IPS-18c (cell line): ENCODE data around the gene CEP131.

Source experiments
- H3K4me3 ChIP-seq: 2 replicates; pipeline ENCODE4 v1.7.0; 2013; ENCODE audit warnings: low read depth, mild to moderate bottlenecking, low read length, moderate library complexity; ENCODE audit not compliant: insufficient read depth
- H3K9me3 ChIP-seq: one replicate; pipeline ENCODE4 v1.6.1; 2013; ENCODE audit warnings: mild to moderate bottlenecking, low read length, moderate library complexity; ENCODE audit not compliant: control insufficient read depth, insufficient read depth

CEP131 gene

GRCh38 chr17:81217491-81217890 is 5.3 kb downstream of the CEP131 start:
- H3K4me3 ChIP-seq, result no peak overlapping the region

GRCh38 chr17:81213978-81214377 is 8.8 kb downstream of the CEP131 start:
- Histone ChIP-seq H3K4me3 (no peak overlapping the region), H3K9me3 (no peaks in the 10 kb centered on the region)

More at GRCh38 chr17:81217491-81217890, 5.3 kb downstream of the CEP131 start:
- H3K9me3 ChIP-seq, result no peaks in the 10 kb centered on the region

GRCh38 chr17:81212365-81212764 is 10.4 kb downstream of the CEP131 start:
- no peak overlapping the region for H3K4me3 ChIP-seq

GRCh38 chr17:81210868-81211267 is 11.9 kb downstream of the CEP131 start:
- Histone ChIP-seq H3K4me3 (no peak overlapping the region), H3K9me3 (no peaks in the 10 kb centered on the region)

More at GRCh38 chr17:81212365-81212764, 10.4 kb downstream of the CEP131 start:
- no peaks in the 10 kb centered on the region for H3K9me3 ChIP-seq

GRCh38 chr17:81210466-81210865 is 12.3 kb downstream of the CEP131 start:
- Histone ChIP-seq H3K9me3 (no peaks in the 10 kb centered on the region), H3K4me3 (no peak overlapping the region)

GRCh38 chr17:81209141-81209540 is 13.6 kb downstream of the CEP131 start:
- H3K9me3 ChIP-seq, result no peaks in the 10 kb centered on the region
- no peak overlapping the region for H3K4me3 ChIP-seq

- H3K9me3 ChIP-seq, result no peaks in the 10 kb centered on the region
These were observed 14.1 kb downstream of the CEP131 start for GRCh38 chr17:81208651-81209050.

GRCh38 chr17:81207610-81208581 is 14.9 kb downstream of the CEP131 start:
- Histone ChIP-seq H3K9me3 (no peaks in the 10 kb centered on the region), H3K4me3 (no peak overlapping the region)

More at GRCh38 chr17:81208651-81209050, 14.1 kb downstream of the CEP131 start:
- no peak overlapping the region for H3K4me3 ChIP-seq

GRCh38 chr17:81206657-81207056 is 16.1 kb downstream of the CEP131 start:
- H3K4me3 ChIP-seq, result no peak overlapping the region
- no peaks in the 10 kb centered on the region for H3K9me3 ChIP-seq

GRCh38 chr17:81206166-81206565 is 16.6 kb downstream of the CEP131 start:
- Histone ChIP-seq H3K9me3 (no peaks in the 10 kb centered on the region), H3K4me3 (no peak overlapping the region)

- no peaks in the 10 kb centered on the region for H3K9me3 ChIP-seq
- H3K4me3 ChIP-seq, result no peak overlapping the region
These were observed 18.2 kb downstream of the CEP131 start for GRCh38 chr17:81204578-81204977.

- H3K4me3 ChIP-seq, result no peak overlapping the region
- H3K9me3 ChIP-seq, result no peaks in the 10 kb centered on the region
These were observed 19.6 kb downstream of the CEP131 start for GRCh38 chr17:81203136-81203535.

- Histone ChIP-seq H3K4me3 (no peak overlapping the region), H3K9me3 (no peaks in the 10 kb centered on the region)
These were observed 20.4 kb downstream of the CEP131 start for GRCh38 chr17:81202318-81202717.

GRCh38 chr17:81200695-81201580 is 21.8 kb downstream of the CEP131 start:
- H3K9me3 ChIP-seq, result no peaks in the 10 kb centered on the region
- no peak overlapping the region for H3K4me3 ChIP-seq

- no peaks in the 10 kb centered on the region for H3K9me3 ChIP-seq
- H3K4me3 ChIP-seq, result no peak overlapping the region
These were observed 22.6 kb downstream of the CEP131 start for GRCh38 chr17:81200201-81200600.

GRCh38 chr17:81199482-81199830 is 23.3 kb downstream of the CEP131 start:
- no peak overlapping the region for H3K4me3 ChIP-seq
- H3K9me3 ChIP-seq, result no peaks in the 10 kb centered on the region

GRCh38 chr17:81198826-81199481 is 23.8 kb downstream of the CEP131 start:
- no peak overlapping the region for H3K4me3 ChIP-seq

More at GRCh38 chr17:81198826-81199481, 23.8 kb downstream of the CEP131 start:
- H3K9me3 ChIP-seq, result no peaks in the 10 kb centered on the region
